ENCODE results near the gene NUMB. TPM values are rescaled to one million over a fixed set of nuclear protein-coding genes. Genes with fewer than 3 reads are reported as not detected.

Gene NUMB
- total RNA-seq, 4 donors from 2014 or later = 42.4 to 63.5 (median 51.0) TPM

- Histone ChIP-seq H3K36me3 (no peaks in the 10 kb centered on the region), H3K9me3 (no peaks in the 10 kb centered on the region), H3K27ac (no peak overlapping the region), H3K4me1 (peaks cover 0 to 41% (median 10%) of the 10 kb centered on the region in 3 donors), H3K27me3 (peaks cover 12% of the 10 kb centered on the region), H3K4me3 (no peak overlapping the region)
- TF ChIP-seq POLR2A (IDR thresholded peaks at IDR 0.05) (no peak), CTCF (IDR thresholded peaks at IDR 0.05) (no peak), EP300 (IDR thresholded peaks at IDR 0.05) (no peak), POLR2AphosphoS5 (IDR thresholded peaks at IDR 0.05) (no peak)
- WGBS, 2 donors (ENCODE audit: low coverage in 1 of 2) = 57 to 74% methylated on average over 1 to 7 of the region's 8 CpGs
- ATAC-seq = no peak
Observed at GRCh38 chr14:73232984-73233383, 225.4 kb downstream of the NUMB start.

- TF ChIP-seq POLR2A (IDR thresholded peaks at IDR 0.05) (no peak), CTCF (IDR thresholded peaks at IDR 0.05) (no peak), EP300 (IDR thresholded peaks at IDR 0.05) (no peak), POLR2AphosphoS5 (IDR thresholded peaks at IDR 0.05) (no peak)
Observed at GRCh38 chr14:73231981-73232851, 226.1 kb downstream of the NUMB start.

GRCh38 chr14:73230051-73230450, 228.3 kb downstream of the NUMB start:
- H3K27ac ChIP-seq = no peak overlapping the region
- WGBS, 2 donors (ENCODE audit: low coverage in 1 of 2) = 100% methylated on average over 2 of the region's 6 CpGs; no CpG with 5 or more reads in 1 of the 2 donors
- ATAC-seq = no peak
- no peak overlapping the region for H3K4me3 ChIP-seq
- H3K4me1 ChIP-seq = peaks cover 0 to 28% (median 6%) of the 10 kb centered on the region in 3 donors
- H3K27me3 ChIP-seq = no peaks in the 10 kb centered on the region
- no peaks in the 10 kb centered on the region for H3K9me3 ChIP-seq
- H3K36me3 ChIP-seq = no peaks in the 10 kb centered on the region
- TF ChIP-seq CTCF (IDR thresholded peaks at IDR 0.05) = no peak
- TF ChIP-seq POLR2A (IDR thresholded peaks at IDR 0.05) = no peak
- TF ChIP-seq EP300 (IDR thresholded peaks at IDR 0.05) = no peak
- no peak for TF ChIP-seq POLR2AphosphoS5 (IDR thresholded peaks at IDR 0.05)

More at GRCh38 chr14:73231981-73232851, 226.1 kb downstream of the NUMB start:
- Histone ChIP-seq H3K27me3 (peaks cover 4% of the 10 kb centered on the region), H3K9me3 (no peaks in the 10 kb centered on the region), H3K4me1 (peaks cover 0 to 39% (median 6%) of the 10 kb centered on the region in 3 donors), H3K36me3 (no peaks in the 10 kb centered on the region), H3K27ac (no peak overlapping the region), H3K4me3 (no peak overlapping the region)
- ATAC-seq = no peak
- 19 to 52% methylated on average over 5 to 9 of the region's 19 CpGs for whole genome bisulfite sequencing, 2 donors (ENCODE audit: low coverage in 1 of 2)

- Histone ChIP-seq H3K9me3 (no peaks in the 10 kb centered on the region), H3K4me1 (peaks cover 0 to 46% (median 6%) of the 10 kb centered on the region in 3 donors), H3K27ac (peak overlapping the region in 3 of 4 donors; percentile 62 to 73 (median 66)), H3K36me3 (no peaks in the 10 kb centered on the region), H3K4me3 (peak overlapping the region in 1 of 2 donors; percentile 12), H3K27me3 (no peaks in the 10 kb centered on the region)
- WGBS, 2 donors (ENCODE audit: low coverage in 1 of 2) = 18 to 31% methylated on average over 10 to 11 of the region's 25 CpGs
- peak; percentile 67 for ATAC-seq
- TF ChIP-seq POLR2AphosphoS5 (IDR thresholded peaks at IDR 0.05) (peak; percentile 7), EP300 (IDR thresholded peaks at IDR 0.05) (no peak), POLR2A (IDR thresholded peaks at IDR 0.05) (no peak), CTCF (IDR thresholded peaks at IDR 0.05) (no peak)
Observed at GRCh38 chr14:73227812-73228781, 230.2 kb downstream of the NUMB start.
